Trophoblast cell (in vitro differentiated cells and primary cell): ENCODE results near the gene DCDC2C.

Experiments
- DNase-seq, 2 donors: peaks; one replicate each; pipeline ENCODE4 v3.0.0-alpha.2; 2016
- H2AFZ ChIP-seq: 2 replicates; pipeline ENCODE4 v1.6.1; 2013; ENCODE audit warnings: low read length, moderate library complexity, mild to moderate bottlenecking; ENCODE audit not compliant: insufficient read depth, poor library complexity
- H2AK5ac ChIP-seq: 2 replicates; pipeline ENCODE4 v1.6.1; 2013; ENCODE audit warnings: mild to moderate bottlenecking, low read length
- H2BK120ac ChIP-seq: 2 replicates; pipeline ENCODE4 v1.6.1; 2013; ENCODE audit warnings: low read length, mild to moderate bottlenecking, moderate library complexity; ENCODE audit not compliant: insufficient read depth, poor library complexity
- H2BK12ac ChIP-seq: 2 replicates; pipeline ENCODE4 v1.6.1; 2013; ENCODE audit warnings: mild to moderate bottlenecking, low read length, moderate library complexity
- H2BK5ac ChIP-seq: 2 replicates; pipeline ENCODE4 v1.6.1; 2013; ENCODE audit warnings: low read length, low read depth, moderate library complexity, mild to moderate bottlenecking; ENCODE audit not compliant: poor library complexity
- H3K14ac ChIP-seq: 2 replicates; pipeline ENCODE4 v1.6.1; 2013; ENCODE audit warnings: mild to moderate bottlenecking, low read length
- H3K18ac ChIP-seq: 2 replicates; pipeline ENCODE4 v1.6.1; 2013; ENCODE audit warnings: mild to moderate bottlenecking, low read length
- H3K23ac ChIP-seq: 2 replicates; pipeline ENCODE4 v1.6.1; 2013; ENCODE audit warnings: low read length
- H3K27ac ChIP-seq: 2 replicates; pipeline ENCODE4 v1.5.1; 2013; ENCODE audit warnings: low read depth, mild to moderate bottlenecking, inconsistent platforms, low read length, moderate library complexity
- H3K27me3 ChIP-seq: 2 replicates; pipeline ENCODE4 v1.6.1; 2013; ENCODE audit warnings: inconsistent platforms, mild to moderate bottlenecking, low read length, moderate library complexity; ENCODE audit not compliant: insufficient read depth
- H3K36me3 ChIP-seq, 2 experiments: 1 replicate in 1 of 2; 2 replicates in 1 of 2; pipeline ENCODE4 v1.6.1; 2013; ENCODE audit warnings: low read length in 2 of 2, mild to moderate bottlenecking in 2 of 2, moderate library complexity in 1 of 2; ENCODE audit not compliant: insufficient read depth in 2 of 2, control insufficient read depth in 1 of 2
- H3K4ac ChIP-seq: 2 replicates; pipeline ENCODE4 v1.6.1; 2013; ENCODE audit warnings: low read depth, mild to moderate bottlenecking, low read length, moderate library complexity
- H3K4me1 ChIP-seq, 2 experiments: 1 replicate in 1 of 2; 2 replicates in 1 of 2; pipeline ENCODE4 v1.6.1; 2013; ENCODE audit warnings: low read length in 2 of 2, mild to moderate bottlenecking in 2 of 2, moderate library complexity in 1 of 2; ENCODE audit not compliant: insufficient read depth in 2 of 2, control insufficient read depth in 1 of 2
- H3K4me2 ChIP-seq: 2 replicates; pipeline ENCODE4 v1.6.1; 2013; ENCODE audit warnings: inconsistent platforms, mild to moderate bottlenecking, low read length, moderate library complexity
- H3K4me3 ChIP-seq: 2 replicates; pipeline ENCODE4 v1.5.1; 2013; ENCODE audit warnings: mild to moderate bottlenecking, low read depth, low read length, inconsistent platforms
- H3K79me1 ChIP-seq: one replicate; pipeline ENCODE4 v1.6.1; 2013; ENCODE audit warnings: low read length
- H3K79me2 ChIP-seq: 2 replicates; pipeline ENCODE4 v1.6.1; 2013; ENCODE audit warnings: low read length, mild to moderate bottlenecking; ENCODE audit not compliant: control insufficient read depth, insufficient read depth, poor library complexity
- H3K9ac ChIP-seq: 2 replicates; pipeline ENCODE4 v1.6.1; 2013; ENCODE audit warnings: mild to moderate bottlenecking, low read length
- H3K9me3 ChIP-seq: 2 replicates; pipeline ENCODE4 v1.6.1; 2013; ENCODE audit warnings: low read depth, mild to moderate bottlenecking, control low read depth, inconsistent platforms, low read length; ENCODE audit not compliant: insufficient read depth
- H4K12ac ChIP-seq: 2 replicates; pipeline ENCODE4 v1.6.1; 2013; ENCODE audit warnings: low read depth, mild to moderate bottlenecking, low read length, moderate library complexity
- H4K8ac ChIP-seq: 2 replicates; pipeline ENCODE4 v1.6.1; 2013; ENCODE audit warnings: low read depth, mild to moderate bottlenecking, low read length, moderate library complexity
- H4K91ac ChIP-seq: one replicate; pipeline ENCODE4 v1.6.1; 2013; ENCODE audit warnings: low read depth, mild to moderate bottlenecking, low read length, moderate library complexity
- WGBS: extraction: QIAGEN DNeasy Blood & Tissue Kit; methylation state at CpG from one replicate; pipeline ENCODE4 v1.1.7; 2013; ENCODE audit warnings: missing lambda C conversion rate; ENCODE audit not compliant: insufficient read length, insufficient coverage; ENCODE audit errors: extremely low coverage; 5-methylcytosine and 5-hydroxymethylcytosine counted together

The DCDC2C gene

GRCh38 chr2:3766824-3767223 lies 63.4 kb downstream of the DCDC2C start:
- Histone ChIP-seq H3K9ac (no peak overlapping the region), H4K8ac (no peak overlapping the region), H3K79me2 (no peaks in the 10 kb centered on the region), H3K4me2 (no peak overlapping the region), H3K23ac (no peak overlapping the region), H2BK120ac (no peak overlapping the region), H3K36me3 (no peaks in the 10 kb centered on the region), H3K27me3 (no peaks in the 10 kb centered on the region), H3K4me3 (no peak overlapping the region), H2AK5ac (no peak overlapping the region), H2AFZ (no peak overlapping the region), H3K27ac (no peak overlapping the region), H3K4me1 (no peaks in the 10 kb centered on the region), H3K9me3 (no peaks in the 10 kb centered on the region), H3K4ac (no peak overlapping the region), H3K18ac (no peak overlapping the region), H3K14ac (no peak overlapping the region), H4K91ac (no peak overlapping the region), H2BK12ac (no peak overlapping the region), H2BK5ac (no peak overlapping the region), H3K79me1 (no peaks in the 10 kb centered on the region), H4K12ac (no peak overlapping the region)
- DNase-seq: no peak
- WGBS: no CpG with 5 or more reads among the region's 14 CpGs

- Histone ChIP-seq H2BK5ac (no peak overlapping the region), H2BK120ac (no peak overlapping the region), H2AFZ (no peak overlapping the region), H4K12ac (no peak overlapping the region), H3K9ac (no peak overlapping the region), H3K79me2 (no peaks in the 10 kb centered on the region), H4K91ac (no peak overlapping the region), H3K27ac (no peak overlapping the region), H3K4me3 (no peak overlapping the region), H3K14ac (no peak overlapping the region), H3K4me1 (no peaks in the 10 kb centered on the region), H4K8ac (no peak overlapping the region), H3K36me3 (no peaks in the 10 kb centered on the region), H3K4me2 (no peak overlapping the region), H3K4ac (no peak overlapping the region), H2AK5ac (no peak overlapping the region), H3K27me3 (no peaks in the 10 kb centered on the region), H3K79me1 (no peaks in the 10 kb centered on the region), H3K23ac (no peak overlapping the region), H3K18ac (no peak overlapping the region), H3K9me3 (no peaks in the 10 kb centered on the region), H2BK12ac (no peak overlapping the region)
- no peak for DNase-seq
- no CpG with 5 or more reads among the region's 21 CpGs for WGBS
Observed at GRCh38 chr2:3768960-3769765, 65.8 kb downstream of the DCDC2C start.

GRCh38 chr2:3769766-3770165 lies 66.4 kb downstream of the DCDC2C start:
- H3K9me3 ChIP-seq: no peaks in the 10 kb centered on the region
- no peaks in the 10 kb centered on the region for H3K79me1 ChIP-seq
- no peak overlapping the region for H2AFZ ChIP-seq
- H3K23ac ChIP-seq: no peak overlapping the region
- no peak overlapping the region for H2BK12ac ChIP-seq
- no peak overlapping the region for H3K4me3 ChIP-seq
- no CpG with 5 or more reads among the region's 3 CpGs for WGBS
- DNase-seq: no peak
- no peak overlapping the region for H3K9ac ChIP-seq
- H3K27me3 ChIP-seq: no peaks in the 10 kb centered on the region
- H3K4me1 ChIP-seq: no peaks in the 10 kb centered on the region
- no peak overlapping the region for H4K12ac ChIP-seq
- H2BK5ac ChIP-seq: no peak overlapping the region
- no peak overlapping the region for H3K27ac ChIP-seq
- no peak overlapping the region for H2BK120ac ChIP-seq
- no peak overlapping the region for H3K4me2 ChIP-seq
- no peak overlapping the region for H3K14ac ChIP-seq
- no peak overlapping the region for H3K18ac ChIP-seq
- no peak overlapping the region for H4K8ac ChIP-seq
- H2AK5ac ChIP-seq: no peak overlapping the region
- H4K91ac ChIP-seq: no peak overlapping the region
- no peaks in the 10 kb centered on the region for H3K79me2 ChIP-seq
- H3K36me3 ChIP-seq: no peaks in the 10 kb centered on the region
- H3K4ac ChIP-seq: no peak overlapping the region

- Histone ChIP-seq H3K4me3 (no peak overlapping the region), H3K14ac (no peak overlapping the region), H2AK5ac (no peak overlapping the region), H3K27ac (no peak overlapping the region), H4K12ac (no peak overlapping the region), H3K4me1 (no peaks in the 10 kb centered on the region), H3K9me3 (no peaks in the 10 kb centered on the region), H4K8ac (no peak overlapping the region), H3K79me1 (no peaks in the 10 kb centered on the region), H2BK120ac (no peak overlapping the region), H3K9ac (no peak overlapping the region), H4K91ac (no peak overlapping the region), H3K23ac (no peak overlapping the region), H2BK12ac (no peak overlapping the region), H3K79me2 (no peaks in the 10 kb centered on the region), H2AFZ (no peak overlapping the region), H3K4ac (no peak overlapping the region), H3K4me2 (no peak overlapping the region), H3K27me3 (no peaks in the 10 kb centered on the region), H3K18ac (no peak overlapping the region), H2BK5ac (no peak overlapping the region), H3K36me3 (no peaks in the 10 kb centered on the region)
- WGBS: no CpG with 5 or more reads among the region's 19 CpGs
- DNase-seq: no peak
Observed at GRCh38 chr2:3770724-3771415, 67.5 kb downstream of the DCDC2C start.
